IMR-90 (cell line): ENCODE results near the gene MADD. TPM values are rescaled to one million over a fixed set of nuclear protein-coding genes. Genes with fewer than 3 reads are reported as not detected.

Experiments
- ATAC-seq: fragments of 200-7000 bp; cut with Tn5 transposase; 2 replicates; pipeline ENCODE4 v1.9.1; 2020; ENCODE audit warnings: low read depth, mild to moderate bottlenecking, moderate library complexity
- BruUV-seq: library from RNA; stranded (reverse); fragments of 400-500 nt; replicated peaks from 2 replicates; lab custom pipeline; 2021; lab: Mats Ljungman, UMichigan
- CTCF ChIA-PET: fragments of 300-600 bp; formaldehyde crosslinking; extraction: SDS; loops from one replicate; lab custom pipeline; 2021; ENCODE audit warnings: antibody characterized with exemption; lab: Yijun Ruan, JAX
- POLR2A ChIA-PET: fragments of 300-600 bp; sonication (Branson Sonifier 250); formaldehyde crosslinking; loops from one replicate; lab custom pipeline; 2022; ENCODE audit warnings: antibody characterized with exemption; ENCODE audit not compliant: unreplicated experiment; lab: Charles Lee
- DNase-seq: peaks from one replicate; pipeline ENCODE4 v3.0.0; 2013
- H2AFZ ChIP-seq: replicated peaks from 2 replicates; pipeline ENCODE3; 2013; ENCODE audit warnings: low read length, mild to moderate bottlenecking; ENCODE audit not compliant: poor library complexity
- H2AK5ac ChIP-seq: 2 replicates; pipeline ENCODE4 v1.6.1; 2013; ENCODE audit warnings: low read depth, low read length, inconsistent platforms
- H2AK9ac ChIP-seq: replicated peaks from 2 replicates; pipeline ENCODE3; 2013; ENCODE audit warnings: mild to moderate bottlenecking, low read depth, low read length, moderate library complexity; ENCODE audit not compliant: poor library complexity
- H2BK120ac ChIP-seq: 2 replicates; pipeline ENCODE4 v1.6.1; 2013; ENCODE audit warnings: low read depth, low read length, inconsistent platforms
- H2BK15ac ChIP-seq: 3 replicates; pipeline ENCODE4 v1.6.1; 2013; ENCODE audit warnings: low read depth, low read length, inconsistent platforms
- H2BK20ac ChIP-seq: 2 replicates; pipeline ENCODE4 v1.6.1; 2013; ENCODE audit warnings: low read depth, mild to moderate bottlenecking, inconsistent platforms, low read length, moderate library complexity
- H2BK5ac ChIP-seq: 2 replicates; pipeline ENCODE4 v1.6.1; 2013; ENCODE audit warnings: mild to moderate bottlenecking, low read depth, low read length, inconsistent platforms; ENCODE audit not compliant: poor library complexity, severe bottlenecking
- H3K14ac ChIP-seq: replicated peaks from 2 replicates; pipeline ENCODE4 v1.6.1; 2013; ENCODE audit warnings: low read depth, low read length, inconsistent platforms
- H3K18ac ChIP-seq: 2 replicates; pipeline ENCODE4 v1.6.1; 2013; ENCODE audit warnings: low read depth, low read length, control low read depth
- H3K23ac ChIP-seq: 2 replicates; pipeline ENCODE4 v1.6.1; 2013; ENCODE audit warnings: low read depth, low read length, inconsistent platforms
- H3K27ac ChIP-seq: 2 replicates; pipeline ENCODE4 v1.5.1; 2013; ENCODE audit warnings: mild to moderate bottlenecking, control low read depth, low read length; ENCODE audit not compliant: insufficient read depth
- H3K27me3 ChIP-seq: 2 replicates; pipeline ENCODE4 v1.6.1; 2013; ENCODE audit warnings: low read length; ENCODE audit not compliant: control insufficient read depth, insufficient read depth
- H3K36me3 ChIP-seq: 2 replicates; pipeline ENCODE4 v1.6.1; 2013; ENCODE audit warnings: low read length, mixed read lengths; ENCODE audit not compliant: control insufficient read depth, insufficient read depth
- H3K4ac ChIP-seq: 2 replicates; pipeline ENCODE4 v1.6.1; 2013; ENCODE audit warnings: low read depth, low read length, inconsistent platforms
- H3K4me1 ChIP-seq: 2 replicates; pipeline ENCODE4 v1.6.1; 2013; ENCODE audit warnings: low read length, mixed read lengths; ENCODE audit not compliant: control insufficient read depth, insufficient read depth
- H3K4me2 ChIP-seq: 2 replicates; pipeline ENCODE4 v1.6.1; 2013; ENCODE audit warnings: low read depth, mild to moderate bottlenecking, control low read depth, low read length, moderate library complexity
- H3K4me3 ChIP-seq: 2 replicates; pipeline ENCODE4 v1.5.1; 2013; ENCODE audit warnings: low read depth, mild to moderate bottlenecking, control low read depth, low read length, moderate library complexity; ENCODE audit not compliant: insufficient read depth
- H3K56ac ChIP-seq: 2 replicates; pipeline ENCODE4 v1.6.1; 2013; ENCODE audit warnings: low read length, inconsistent platforms; ENCODE audit not compliant: insufficient read depth; ENCODE audit errors: extremely low read depth
- H3K79me1 ChIP-seq, 2 experiments: 2 replicates each; pipeline ENCODE4 v1.6.1; 2013; ENCODE audit warnings: low read length in 2 of 2, inconsistent platforms in 1 of 2, low read depth in 1 of 2
- H3K9ac ChIP-seq: 2 replicates; pipeline ENCODE4 v1.6.1; 2013; ENCODE audit warnings: low read depth, low read length, control low read depth
- H3K9me1 ChIP-seq: 2 replicates; pipeline ENCODE4 v1.6.1; 2013; ENCODE audit warnings: low read length, inconsistent platforms; ENCODE audit not compliant: insufficient read depth
- H3K9me3 ChIP-seq: 2 replicates; pipeline ENCODE4 v1.6.1; 2013; ENCODE audit warnings: low read length; ENCODE audit not compliant: control insufficient read depth, insufficient read depth
- H4K20me1 ChIP-seq: 2 replicates; pipeline ENCODE4 v1.6.1; 2013; ENCODE audit warnings: low read length, inconsistent platforms; ENCODE audit not compliant: insufficient read depth
- H4K5ac ChIP-seq: 2 replicates; pipeline ENCODE4 v1.6.1; 2013; ENCODE audit warnings: mild to moderate bottlenecking, low read depth, low read length, control low read depth
- H4K8ac ChIP-seq, 2 experiments: 2 replicates each; pipeline ENCODE4 v1.6.1; 2013; ENCODE audit warnings: low read depth in 2 of 2, low read length in 2 of 2, control low read depth in 1 of 2, inconsistent platforms in 1 of 2
- H4K91ac ChIP-seq: 2 replicates; pipeline ENCODE4 v1.6.1; 2013; ENCODE audit warnings: low read depth, low read length, inconsistent platforms; ENCODE audit not compliant: insufficient read depth
- RFX5 ChIP-seq: IDR thresholded peaks from 2 replicates; pipeline ENCODE4 v1.8.0; 2012; ENCODE audit warnings: low read depth, mild to moderate bottlenecking, low read length, moderate library complexity
- WGBS, 2 experiments: methylation state at CpG; one replicate each; pipeline versions ENCODE4 v1.1.5 to v1.1.7; 2013; ENCODE audit warnings: missing lambda C conversion rate in 2 of 2; ENCODE audit not compliant: insufficient read length in 1 of 2; ENCODE audit errors: extremely low coverage in 2 of 2; 5-methylcytosine and 5-hydroxymethylcytosine counted together
- dilution Hi-C: fragments of 300-500 bp; cut with HindIII; formaldehyde crosslinking; loops from one replicate; pipeline ENCODE4 v1.14.3; 2018; ENCODE audit warnings: low sequenced_read_pairs; ENCODE audit not compliant: unreplicated experiment
- in situ Hi-C: fragments of 300-500 bp; cut with MboI; formaldehyde crosslinking; loops from 3 replicates; pipeline ENCODE4 v1.14.3; 2019; ENCODE audit warnings: low sequenced_read_pairs, inconsistent platforms, mixed read lengths
- intact Hi-C: fragments of 100-400 bp; cut with micrococcal nuclease; formaldehyde crosslinking; loops from 2 replicates; pipeline ENCODE4 v1.10.0; 2022
- polyA plus RNA-seq, 3 experiments: library from polyadenylated mRNA; depleted of rRNA; stranded (reverse); fragments of >200 nt; gene quantifications; 2 replicates each; pipeline ENCODE4 v1.2.3, GENCODE V29; 2012; ENCODE audit warnings: low replicate concordance in 1 of 3
- total RNA-seq: library from RNA; depleted of rRNA; stranded (reverse); fragments of >200 nt; gene quantifications from 2 replicates; pipeline ENCODE4 v1.2.3, GENCODE V29; 2012

Gene MADD
- total and polyA plus RNA-seq, 2 of the 4 experiments (the other 2 are of a cell fraction): 13.3 to 16.4 TPM

DNA sequence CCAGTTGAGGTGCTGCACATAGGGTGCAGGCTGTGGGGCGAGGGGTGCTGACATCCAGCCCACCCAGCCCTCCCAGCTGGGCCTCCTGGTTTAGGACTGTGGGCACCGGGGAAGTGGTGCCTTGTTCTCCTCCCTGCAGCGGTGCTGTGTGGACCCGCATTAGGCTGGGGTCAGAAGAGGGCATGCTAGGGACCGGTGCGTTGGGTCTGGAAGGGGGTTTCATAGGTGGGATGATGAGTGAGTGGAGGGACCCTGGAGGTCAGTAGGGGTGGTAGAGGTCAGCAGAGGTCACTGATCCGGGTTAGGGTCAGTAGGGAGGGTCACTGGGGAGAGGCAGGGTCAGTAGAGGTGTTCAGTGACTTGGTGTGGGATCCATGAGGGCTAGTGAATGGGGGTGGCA lies 89.2 kb downstream of the MADD start:
- no peaks in the 10 kb centered on the region for H4K20me1 ChIP-seq
- BruUV-seq: no TSS peak
- no peaks in the 10 kb centered on the region for H3K4me1 ChIP-seq
- H2BK15ac ChIP-seq: no peak overlapping the region
- no peak for TF ChIP-seq RFX5
- intact Hi-C loops (no loop called here), in situ Hi-C loops (loop anchor here (25.0 kb wide), 1 partner anchor 472 kb away; no protein-coding TSS in a partner anchor), dilution Hi-C loops (no loop called here)
- no peak for ATAC-seq
- H4K8ac ChIP-seq: no peak overlapping the region
- CTCF ChIA-PET: interaction anchor here (0.6 kb wide), 1 partner anchor 305 kb away, joined by 3 read pairs; no protein-coding TSS in a partner anchor
- no peaks in the 10 kb centered on the region for H3K36me3 ChIP-seq
- H3K4ac ChIP-seq: no peak overlapping the region
- H3K79me1 ChIP-seq: peaks cover 0 to 2% of the 10 kb centered on the region in 2 experiments; a peak in 1 of 4 replicates
- peaks cover 20% of the 10 kb centered on the region for H3K9me1 ChIP-seq
- H4K91ac ChIP-seq: no peak overlapping the region
- no peak overlapping the region for H2AK5ac ChIP-seq
- H3K9ac ChIP-seq: no peak overlapping the region
- H2AK9ac ChIP-seq: no peak overlapping the region
- no peak overlapping the region for H3K18ac ChIP-seq
- no peak overlapping the region for H3K4me3 ChIP-seq
- no peak overlapping the region for H2BK5ac ChIP-seq
- no peak overlapping the region for H3K56ac ChIP-seq
- no peak overlapping the region for H2AFZ ChIP-seq
- POLR2A ChIA-PET: no interaction called here
- DNase-seq: no peak
- no peak overlapping the region for H2BK20ac ChIP-seq
- H3K4me2 ChIP-seq: no peak overlapping the region
- H2BK120ac ChIP-seq: no peak overlapping the region
- H3K9me3 ChIP-seq: no peaks in the 10 kb centered on the region
- H4K5ac ChIP-seq: no peak overlapping the region
- no peak overlapping the region for H3K14ac ChIP-seq
- no peak overlapping the region for H3K27ac ChIP-seq
- H3K27me3 ChIP-seq: no peaks in the 10 kb centered on the region; the same call in none of the 2 replicates
- H3K23ac ChIP-seq: no peak overlapping the region
- 75% methylated on average over 4 of the region's 7 CpGs; no CpG with 5 or more reads in 1 of the 2 experiments for WGBS, 2 experiments
